SU-DHL-6 (cell line): ENCODE results near the gene ZNF469.

ENCODE experiments used
- H2AFZ ChIP-seq: fragments of 200-600 bp; sonication (generic); 2 replicates; pipeline ENCODE4 v1.6.1; 2014; ENCODE audit warnings: low read depth, mild to moderate bottlenecking, moderate library complexity, mixed read lengths, antibody characterized with exemption, low read length; ENCODE audit not compliant: severe bottlenecking
- H3F3A ChIP-seq: fragments of 200-600 bp; shearing (Covaris generic); 2 replicates; pipeline ENCODE4 v1.6.0; 2016; ENCODE audit warnings: antibody characterized with exemption, mild to moderate bottlenecking; ENCODE audit not compliant: insufficient read depth
- H3K27ac ChIP-seq: fragments of 200-600 bp; sonication (generic); 2 replicates; pipeline ENCODE4 v1.5.1; 2016; ENCODE audit warnings: low read depth, mild to moderate bottlenecking, low read length, moderate library complexity, mixed read lengths
- H3K27me3 ChIP-seq: fragments of 200-600 bp; sonication (generic), shearing (Covaris generic); 2 replicates; pipeline ENCODE4 v1.6.0; 2014; ENCODE audit warnings: mild to moderate bottlenecking, low read length
- H3K36me3 ChIP-seq: fragments of 200-600 bp; sonication (generic); 2 replicates; pipeline ENCODE4 v1.6.1; 2014; ENCODE audit warnings: mild to moderate bottlenecking, low read length, mixed read lengths
- H3K4me2 ChIP-seq: fragments of 300-600, 200-600 bp; shearing (Covaris generic), sonication (generic); 2 replicates; pipeline ENCODE4 v1.6.0; 2014; ENCODE audit warnings: low read length, low read depth, mild to moderate bottlenecking; ENCODE audit not compliant: poor library complexity, severe bottlenecking
- H3K4me3 ChIP-seq: fragments of 200-600 bp; sonication (generic); 2 replicates; pipeline ENCODE4 v1.5.1; 2014; ENCODE audit warnings: antibody characterized with exemption, low read length, mild to moderate bottlenecking, mixed read lengths; ENCODE audit not compliant: insufficient read depth, poor library complexity, severe bottlenecking
- H3K79me2 ChIP-seq: fragments of 200-600 bp; sonication (generic); 2 replicates; pipeline ENCODE4 v1.6.1; 2014; ENCODE audit warnings: mild to moderate bottlenecking, low read length, moderate library complexity; ENCODE audit not compliant: insufficient read depth
- H3K9ac ChIP-seq: fragments of 200-600 bp; sonication (generic); 2 replicates; pipeline ENCODE4 v1.7.0; 2014; ENCODE audit warnings: mild to moderate bottlenecking, low read length
- H3K9me2 ChIP-seq: fragments of 200-600 bp; sonication (generic); replicated peaks from 2 replicates; pipeline ENCODE4 v1.6.1; 2014; ENCODE audit warnings: low read length; ENCODE audit not compliant: insufficient read depth
- H3K9me3 ChIP-seq: fragments of 200-600 bp; sonication (generic); 2 replicates; pipeline ENCODE4 v1.6.1; 2014; ENCODE audit warnings: low read length, mixed read lengths; ENCODE audit not compliant: insufficient read depth
- H4K20me1 ChIP-seq: fragments of 200-600 bp; sonication (generic); 2 replicates; pipeline ENCODE4 v1.6.1; 2014; ENCODE audit warnings: low read depth, mild to moderate bottlenecking, antibody characterized with exemption, low read length, moderate library complexity, mixed read lengths
- EZH2phosphoT487 ChIP-seq: fragments of 200-600 bp; sonication (generic), shearing (Covaris generic); conservative IDR thresholded peaks from 2 replicates; pipeline ENCODE4 v1.6.1; 2018; ENCODE audit warnings: mild to moderate bottlenecking, antibody characterized with exemption, low read length, moderate library complexity, mixed read lengths
- TF ChIP-seq, protein P1 (sequence below): fragments of 200-600 bp; sonication (generic); IDR thresholded peaks from one replicate; pipeline ENCODE4 v1.5.1; 2017; ENCODE audit warnings: antibody characterized with exemption, mild to moderate bottlenecking, low read length, moderate library complexity; ENCODE audit not compliant: insufficient read depth, poor library complexity, severe bottlenecking

The ZNF469 gene

DNA sequence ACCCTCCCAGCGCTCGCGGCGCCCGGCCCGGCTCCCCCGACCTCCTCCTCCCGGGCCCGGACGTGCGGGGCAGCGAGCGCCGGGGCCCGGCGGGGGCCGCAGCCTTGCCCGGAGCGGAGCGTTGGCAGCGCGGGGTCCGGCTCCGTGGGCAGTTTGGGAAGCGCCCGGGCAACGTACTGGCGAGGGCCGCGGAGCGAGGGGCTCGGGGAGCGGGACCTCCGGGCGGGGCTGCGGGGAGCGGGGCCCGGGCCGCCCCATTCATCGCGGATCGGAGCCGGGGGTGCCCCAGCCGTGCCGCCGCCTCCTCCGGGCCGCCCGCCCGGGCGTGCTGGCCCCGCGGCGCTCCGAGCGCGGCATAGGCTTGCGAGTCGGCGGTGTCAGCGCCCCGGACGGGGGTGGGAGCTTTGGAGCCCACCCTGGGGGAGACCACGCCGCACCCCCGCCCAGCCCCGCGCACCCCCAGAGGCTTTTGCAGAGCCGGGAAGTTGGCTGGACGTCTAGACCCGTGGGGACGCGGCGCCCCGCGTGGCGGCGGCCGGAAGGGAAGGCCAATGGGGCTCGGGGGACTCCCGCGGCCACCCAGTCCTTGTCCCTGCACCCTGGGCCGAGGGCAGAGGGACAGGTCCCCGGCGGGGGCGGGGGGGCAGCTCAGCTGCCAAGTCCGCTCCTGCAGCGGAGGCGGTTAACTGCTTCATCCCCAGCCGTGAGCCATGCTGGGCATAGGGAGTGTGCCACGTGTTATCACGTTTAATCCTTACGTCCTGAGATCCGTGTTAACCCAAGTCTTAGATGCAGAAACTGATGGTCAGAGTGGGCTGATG lies 852 bp downstream of the ZNF469 start:
- Histone ChIP-seq H3K9ac (no peak overlapping the region), H3K9me3 (no peaks in the 10 kb centered on the region), H3F3A (no peaks in the 10 kb centered on the region), H3K36me3 (no peaks in the 10 kb centered on the region), H4K20me1 (no peaks in the 10 kb centered on the region), H3K4me2 (no peak overlapping the region), H2AFZ (no peak overlapping the region), H3K27ac (no peak overlapping the region), H3K79me2 (no peaks in the 10 kb centered on the region), H3K4me3 (no peak overlapping the region), H3K27me3 (no peaks in the 10 kb centered on the region), H3K9me2 (no peaks in the 10 kb centered on the region)
- TF ChIP-seq, protein P1, sequence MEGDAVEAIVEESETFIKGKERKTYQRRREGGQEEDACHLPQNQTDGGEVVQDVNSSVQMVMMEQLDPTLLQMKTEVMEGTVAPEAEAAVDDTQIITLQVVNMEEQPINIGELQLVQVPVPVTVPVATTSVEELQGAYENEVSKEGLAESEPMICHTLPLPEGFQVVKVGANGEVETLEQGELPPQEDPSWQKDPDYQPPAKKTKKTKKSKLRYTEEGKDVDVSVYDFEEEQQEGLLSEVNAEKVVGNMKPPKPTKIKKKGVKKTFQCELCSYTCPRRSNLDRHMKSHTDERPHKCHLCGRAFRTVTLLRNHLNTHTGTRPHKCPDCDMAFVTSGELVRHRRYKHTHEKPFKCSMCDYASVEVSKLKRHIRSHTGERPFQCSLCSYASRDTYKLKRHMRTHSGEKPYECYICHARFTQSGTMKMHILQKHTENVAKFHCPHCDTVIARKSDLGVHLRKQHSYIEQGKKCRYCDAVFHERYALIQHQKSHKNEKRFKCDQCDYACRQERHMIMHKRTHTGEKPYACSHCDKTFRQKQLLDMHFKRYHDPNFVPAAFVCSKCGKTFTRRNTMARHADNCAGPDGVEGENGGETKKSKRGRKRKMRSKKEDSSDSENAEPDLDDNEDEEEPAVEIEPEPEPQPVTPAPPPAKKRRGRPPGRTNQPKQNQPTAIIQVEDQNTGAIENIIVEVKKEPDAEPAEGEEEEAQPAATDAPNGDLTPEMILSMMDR: no peak
- TF ChIP-seq EZH2phosphoT487: no peak

DNA sequence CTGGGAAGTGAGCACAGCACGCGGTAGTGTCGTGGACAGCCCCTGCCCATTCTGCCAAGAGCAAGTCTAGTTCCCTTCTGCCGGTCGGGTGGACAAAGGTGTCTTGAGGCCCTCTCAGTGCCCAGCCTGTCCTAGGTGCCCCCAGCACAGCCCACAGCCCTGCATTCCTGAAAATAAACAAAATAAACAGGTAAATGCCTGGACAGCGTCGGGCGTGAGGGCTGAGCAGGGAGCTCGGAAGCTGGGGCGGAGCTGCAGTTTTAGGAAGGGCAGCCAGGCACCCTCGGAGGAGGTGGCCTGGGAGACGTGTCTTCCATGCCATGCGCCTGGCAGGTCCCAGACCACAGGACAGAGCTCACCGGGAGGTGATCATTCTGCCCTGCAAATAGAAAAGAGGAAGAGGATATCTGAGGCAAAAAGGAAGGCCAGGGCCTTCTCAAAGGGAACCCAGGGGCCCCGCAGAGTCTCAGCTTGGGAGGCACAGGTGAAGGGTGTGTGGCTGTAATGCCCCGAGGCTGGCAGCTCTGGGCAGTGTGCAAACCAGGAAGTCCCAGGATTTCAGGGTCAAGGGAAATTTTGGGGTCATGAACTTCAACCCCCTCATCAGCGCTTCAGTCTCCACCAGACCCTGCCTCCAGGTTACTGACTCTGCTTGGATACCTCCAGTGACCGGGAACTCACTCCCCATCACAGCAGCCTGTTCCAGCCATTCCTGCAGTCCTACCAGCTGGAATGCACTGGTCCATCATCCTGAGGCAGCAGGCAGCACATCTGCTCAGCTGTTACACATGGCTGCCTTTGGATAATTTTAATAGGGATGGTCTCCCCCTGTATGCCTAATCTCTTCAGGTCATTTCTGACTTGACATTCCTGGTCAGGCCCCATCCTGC lies 1.7 kb downstream of the ZNF469 start:
- H3K4me3 ChIP-seq: no peak overlapping the region
- H3K79me2 ChIP-seq: no peaks in the 10 kb centered on the region
- no peak overlapping the region for H3K9ac ChIP-seq
- no peaks in the 10 kb centered on the region for H4K20me1 ChIP-seq
- H3K9me2 ChIP-seq: no peaks in the 10 kb centered on the region
- no peaks in the 10 kb centered on the region for H3K27me3 ChIP-seq
- no peaks in the 10 kb centered on the region for H3F3A ChIP-seq
- no peaks in the 10 kb centered on the region for H3K9me3 ChIP-seq
- H3K27ac ChIP-seq: no peak overlapping the region
- no peaks in the 10 kb centered on the region for H3K36me3 ChIP-seq
- no peak for TF ChIP-seq EZH2phosphoT487
- TF ChIP-seq, protein P1: no peak
- no peak overlapping the region for H2AFZ ChIP-seq
- H3K4me2 ChIP-seq: no peak overlapping the region

DNA sequence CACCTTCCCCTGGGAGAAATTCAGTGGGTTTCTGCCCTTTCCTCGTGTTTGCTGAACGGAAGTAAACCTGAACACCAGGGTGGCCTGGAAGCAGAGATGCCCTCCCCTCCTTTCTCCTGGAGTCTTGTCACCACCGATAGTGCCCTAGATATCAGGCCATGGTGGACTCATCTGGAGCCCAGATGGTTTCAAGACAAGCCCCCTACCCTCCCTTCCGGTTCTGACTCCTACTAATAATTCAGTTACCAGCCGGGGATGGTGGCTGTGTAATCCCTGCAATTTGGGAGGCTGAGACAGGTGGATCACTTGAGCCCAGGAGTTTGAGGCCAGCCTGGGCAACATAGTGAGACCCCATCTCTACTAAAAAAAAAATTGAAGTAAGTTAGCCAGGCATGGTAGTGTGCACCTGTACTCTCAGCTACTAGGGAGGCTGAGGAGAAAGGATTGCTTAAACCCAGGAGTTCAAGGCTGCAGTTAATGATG lies 2.4 kb downstream of the ZNF469 start:
- Histone ChIP-seq H3K27me3 (no peaks in the 10 kb centered on the region), H3K27ac (no peak overlapping the region), H3K9ac (no peak overlapping the region), H3K9me2 (no peaks in the 10 kb centered on the region), H2AFZ (no peak overlapping the region), H3K4me2 (no peak overlapping the region), H4K20me1 (no peaks in the 10 kb centered on the region), H3K79me2 (no peaks in the 10 kb centered on the region), H3K4me3 (no peak overlapping the region), H3K36me3 (no peaks in the 10 kb centered on the region), H3F3A (no peaks in the 10 kb centered on the region), H3K9me3 (no peaks in the 10 kb centered on the region)
- no peak for TF ChIP-seq EZH2phosphoT487
- TF ChIP-seq, protein P1: no peak
